Right atrium auricular region (tissue), 2 donors: Measurements from ENCODE around the gene TCF7L2. TPM values are rescaled to one million over a fixed set of nuclear protein-coding genes. Genes with fewer than 3 reads are reported as not detected.

ENCODE experiments used
- DNase-seq: peaks from one replicate; pipeline ENCODE4 v3.0.0-alpha.2; 2019; ENCODE audit warnings: low spot score
- H3K27ac ChIP-seq, 2 donors: fragments of 200-600 bp; sonication (generic); 1 replicate in 1 of 2; 2 replicates in 1 of 2; pipeline ENCODE4 v1.5.1; 2016 to 2019
- H3K27me3 ChIP-seq, 2 donors: fragments of 200-600 bp; sonication (generic); one replicate each; pipeline versions ENCODE4 v1.5.1 to v1.6.0; 2017 to 2019
- H3K36me3 ChIP-seq: fragments of 200-600 bp; sonication (generic); one replicate; pipeline ENCODE4 v1.5.1; 2016
- H3K4me1 ChIP-seq, 2 donors: fragments of 200-600 bp; sonication (generic); one replicate each; pipeline versions ENCODE4 v1.5.1 to v1.6.0; 2017 to 2019
- H3K4me3 ChIP-seq, 2 donors: fragments of 200-600 bp; sonication (generic); 1 replicate in 1 of 2; 2 replicates in 1 of 2; pipeline ENCODE4 v1.5.1; 2017 to 2019; ENCODE audit warnings: mild to moderate bottlenecking in 1 of 2, moderate library complexity in 1 of 2
- H3K9me3 ChIP-seq, 2 donors: fragments of 200-600 bp; sonication (generic); one replicate each; pipeline ENCODE4 v1.5.1; 2019
- total RNA-seq, 2 donors: library from RNA; depleted of rRNA; stranded (reverse); fragments of >200 nt; gene quantifications; one replicate each; pipeline ENCODE4 v1.1.0, GENCODE V29; 2016
- TF ChIP-seq, protein P1 (sequence below), 2 donors: fragments of 200-600 bp; sonication (generic); IDR thresholded peaks; one replicate each; pipeline ENCODE4 v1.5.1; 2019; ENCODE audit warnings: antibody characterized with exemption in 2 of 2

The TCF7L2 gene
- total RNA-seq, 2 donors from 2014 or later, result 8.5 to 11.3 TPM

DNA sequence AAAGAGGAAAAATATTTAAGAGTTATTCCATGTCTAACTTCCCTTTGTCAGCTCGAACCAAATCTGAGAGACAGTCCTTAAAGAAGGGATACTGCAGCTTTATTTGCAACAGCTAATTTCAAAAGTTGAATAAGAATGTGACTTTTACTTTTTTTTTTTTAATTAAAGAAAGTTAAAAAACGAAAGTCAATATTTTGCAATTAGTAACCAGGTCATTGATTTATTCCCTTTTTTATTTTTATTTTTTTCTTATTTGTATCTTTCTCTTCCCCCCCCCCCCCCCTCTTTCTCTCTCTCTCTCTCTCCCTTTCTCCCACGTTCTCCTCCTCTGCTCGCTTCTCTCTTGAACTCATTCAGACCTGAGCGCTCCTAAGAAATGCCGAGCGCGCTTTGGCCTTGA, 209.5 kb downstream of the TCF7L2 start:
- Histone ChIP-seq H3K27ac (no peak overlapping the region), H3K27me3 (no peaks in the 10 kb centered on the region), H3K36me3 (peaks cover 46% of the 10 kb centered on the region), H3K4me1 (no peaks in the 10 kb centered on the region), H3K9me3 (no peaks in the 10 kb centered on the region), H3K4me3 (no peak overlapping the region)
- TF ChIP-seq, protein P1, sequence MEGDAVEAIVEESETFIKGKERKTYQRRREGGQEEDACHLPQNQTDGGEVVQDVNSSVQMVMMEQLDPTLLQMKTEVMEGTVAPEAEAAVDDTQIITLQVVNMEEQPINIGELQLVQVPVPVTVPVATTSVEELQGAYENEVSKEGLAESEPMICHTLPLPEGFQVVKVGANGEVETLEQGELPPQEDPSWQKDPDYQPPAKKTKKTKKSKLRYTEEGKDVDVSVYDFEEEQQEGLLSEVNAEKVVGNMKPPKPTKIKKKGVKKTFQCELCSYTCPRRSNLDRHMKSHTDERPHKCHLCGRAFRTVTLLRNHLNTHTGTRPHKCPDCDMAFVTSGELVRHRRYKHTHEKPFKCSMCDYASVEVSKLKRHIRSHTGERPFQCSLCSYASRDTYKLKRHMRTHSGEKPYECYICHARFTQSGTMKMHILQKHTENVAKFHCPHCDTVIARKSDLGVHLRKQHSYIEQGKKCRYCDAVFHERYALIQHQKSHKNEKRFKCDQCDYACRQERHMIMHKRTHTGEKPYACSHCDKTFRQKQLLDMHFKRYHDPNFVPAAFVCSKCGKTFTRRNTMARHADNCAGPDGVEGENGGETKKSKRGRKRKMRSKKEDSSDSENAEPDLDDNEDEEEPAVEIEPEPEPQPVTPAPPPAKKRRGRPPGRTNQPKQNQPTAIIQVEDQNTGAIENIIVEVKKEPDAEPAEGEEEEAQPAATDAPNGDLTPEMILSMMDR (IDR thresholded peaks at IDR 0.05), result no peak
- no peak for DNase-seq

DNA sequence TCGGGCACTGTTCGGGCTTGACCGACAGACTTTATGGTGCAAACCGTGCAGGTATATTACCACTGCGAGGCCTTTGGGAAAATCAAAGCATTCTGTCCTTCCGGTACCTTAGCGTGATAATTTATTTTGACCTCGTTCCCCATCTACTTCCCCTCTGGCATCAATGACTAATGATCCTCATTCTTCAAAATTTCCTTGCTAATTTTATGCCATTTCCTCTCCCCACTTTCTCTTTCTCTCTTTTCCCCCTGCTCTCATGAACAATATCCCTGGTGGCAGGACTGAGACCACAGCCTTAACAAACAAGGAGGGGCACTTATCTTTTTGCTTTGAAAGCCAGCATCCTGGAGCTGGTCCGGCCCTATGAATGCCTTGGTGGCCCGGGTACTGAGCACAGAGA, 210.6 kb downstream of the TCF7L2 start:
- TF ChIP-seq, protein P1 (IDR thresholded peaks at IDR 0.05), result no peak
- no peak for DNase-seq
- Histone ChIP-seq H3K4me1 (no peaks in the 10 kb centered on the region), H3K9me3 (no peaks in the 10 kb centered on the region), H3K27ac (no peak overlapping the region), H3K27me3 (no peaks in the 10 kb centered on the region), H3K36me3 (peaks cover 44% of the 10 kb centered on the region), H3K4me3 (no peak overlapping the region)

DNA sequence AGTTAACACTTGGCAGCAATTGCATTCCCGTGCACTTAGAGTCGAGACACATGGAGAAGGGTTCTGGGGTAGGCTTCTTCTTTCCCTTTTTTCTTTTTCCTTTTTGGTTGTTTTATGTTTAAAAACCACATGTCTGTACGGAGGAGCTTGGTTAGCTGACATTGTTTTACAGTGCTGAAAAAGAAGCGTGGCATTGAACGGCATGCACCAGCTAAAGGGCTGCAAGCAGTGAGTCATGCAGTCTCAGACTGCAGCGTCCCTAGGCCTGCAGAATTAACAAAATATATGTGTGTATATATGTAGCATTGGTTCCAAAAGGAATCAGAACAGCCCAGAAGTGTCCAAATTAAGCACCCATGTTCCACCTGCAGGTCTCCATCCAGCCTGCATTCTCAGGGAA, 211.0 kb downstream of the TCF7L2 start:
- no peak for DNase-seq

DNA sequence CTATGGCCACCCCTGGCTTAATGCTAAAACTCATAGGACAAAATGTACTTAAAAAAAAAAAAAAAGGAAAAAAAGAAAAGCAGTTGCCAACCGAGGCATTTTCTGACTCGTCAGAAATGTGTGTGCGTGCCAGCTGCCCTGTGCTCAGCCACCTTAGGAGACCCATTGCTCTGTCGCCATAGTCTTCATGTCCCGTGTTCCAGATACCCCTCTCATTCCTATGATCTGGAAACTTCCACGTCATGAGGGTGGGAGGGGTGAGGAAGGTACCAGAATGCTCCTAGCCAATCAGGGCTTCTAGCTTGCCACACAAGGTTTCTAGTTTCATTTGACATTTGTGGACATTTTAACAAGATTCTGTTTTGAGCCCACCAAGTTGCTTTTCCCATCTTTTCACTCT, 212.9 kb downstream of the TCF7L2 start:
- no peak for DNase-seq
- H3K9me3 ChIP-seq, result no peaks in the 10 kb centered on the region
- H3K4me1 ChIP-seq, result no peaks in the 10 kb centered on the region
- no peak overlapping the region for H3K27ac ChIP-seq
- H3K4me3 ChIP-seq, result no peak overlapping the region
- TF ChIP-seq, protein P1 (IDR thresholded peaks at IDR 0.05), result no peak
- H3K27me3 ChIP-seq, result no peaks in the 10 kb centered on the region
- H3K36me3 ChIP-seq, result peaks cover 39% of the 10 kb centered on the region

More for the DNA sequence above, 211.0 kb downstream of the TCF7L2 start:
- Histone ChIP-seq H3K27ac (no peak overlapping the region), H3K4me3 (no peak overlapping the region), H3K36me3 (peaks cover 45% of the 10 kb centered on the region), H3K4me1 (no peaks in the 10 kb centered on the region), H3K9me3 (no peaks in the 10 kb centered on the region), H3K27me3 (no peaks in the 10 kb centered on the region)
- TF ChIP-seq, protein P1 (IDR thresholded peaks at IDR 0.05), result no peak

DNA sequence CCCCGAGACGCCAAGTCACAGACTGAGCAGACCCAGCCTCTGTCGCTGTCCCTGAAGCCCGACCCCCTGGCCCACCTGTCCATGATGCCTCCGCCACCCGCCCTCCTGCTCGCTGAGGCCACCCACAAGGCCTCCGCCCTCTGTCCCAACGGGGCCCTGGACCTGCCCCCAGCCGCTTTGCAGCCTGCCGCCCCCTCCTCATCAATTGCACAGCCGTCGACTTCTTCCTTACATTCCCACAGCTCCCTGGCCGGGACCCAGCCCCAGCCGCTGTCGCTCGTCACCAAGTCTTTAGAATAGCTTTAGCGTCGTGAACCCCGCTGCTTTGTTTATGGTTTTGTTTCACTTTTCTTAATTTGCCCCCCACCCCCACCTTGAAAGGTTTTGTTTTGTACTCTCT, 215.6 kb downstream of the TCF7L2 start:
- no peak for DNase-seq
- Histone ChIP-seq H3K4me1 (no peaks in the 10 kb centered on the region), H3K27me3 (no peaks in the 10 kb centered on the region), H3K9me3 (no peaks in the 10 kb centered on the region), H3K36me3 (peaks cover 27% of the 10 kb centered on the region), H3K27ac (no peak overlapping the region), H3K4me3 (no peak overlapping the region)
- TF ChIP-seq, protein P1 (IDR thresholded peaks at IDR 0.05), result no peak

DNA sequence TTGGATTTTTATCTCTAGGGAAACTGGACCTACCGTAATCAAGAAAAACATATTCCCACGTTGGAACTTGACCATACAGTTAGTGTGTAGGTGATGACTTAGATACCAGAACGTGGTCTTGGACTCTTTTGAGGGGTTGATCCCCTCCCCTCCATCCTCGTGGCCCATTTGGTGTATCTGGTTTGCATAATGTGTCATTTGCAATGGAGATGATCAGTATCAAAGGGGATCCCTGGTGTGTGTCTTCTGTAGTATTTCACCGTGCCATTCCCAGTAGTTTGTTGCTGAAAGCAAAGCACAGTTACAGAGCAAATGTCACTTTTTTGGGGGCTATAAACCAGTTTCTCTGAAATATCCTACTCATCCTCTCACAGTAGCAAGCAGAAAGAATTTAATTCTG, 217.7 kb downstream of the TCF7L2 start:
- Histone ChIP-seq H3K27ac (no peak overlapping the region), H3K4me3 (no peak overlapping the region), H3K4me1 (no peaks in the 10 kb centered on the region), H3K27me3 (no peaks in the 10 kb centered on the region), H3K9me3 (no peaks in the 10 kb centered on the region), H3K36me3 (peaks cover 13% of the 10 kb centered on the region)
- TF ChIP-seq, protein P1 (IDR thresholded peaks at IDR 0.05), result no peak
- DNase-seq, result no peak
